Transverse colon (tissue), 4 donors: ENCODE measurements around the gene APC2. TPM values are rescaled to one million over a fixed set of nuclear protein-coding genes. Genes with fewer than 3 reads are reported as not detected.
A peak's percentile ranks its signal among the peaks of the same experiment; 100 is the strongest.

ENCODE experiments used
- DNase-seq: peaks from one replicate; pipeline ENCODE4 v3.0.0-alpha.2; 2019
- H3K27ac ChIP-seq, 4 donors: fragments of 200-600 bp; sonication (generic); 2 replicates each; pipeline ENCODE4 v1.5.1; 2016 to 2018; ENCODE audit warnings: inconsistent platforms in 4 of 4
- H3K27me3 ChIP-seq: fragments of 200-600 bp; sonication (generic); 2 replicates; pipeline ENCODE4 v1.5.1; 2017; ENCODE audit warnings: inconsistent platforms
- H3K36me3 ChIP-seq, 4 donors: fragments of 200-600 bp; sonication (generic); 2 replicates each; pipeline ENCODE4 v1.5.1; 2017 to 2019; ENCODE audit warnings: inconsistent platforms in 4 of 4
- H3K4me1 ChIP-seq, 4 donors: fragments of 200-600 bp; sonication (generic); 2 replicates each; pipeline ENCODE4 v1.5.1; 2017 to 2020; ENCODE audit warnings: inconsistent platforms in 4 of 4
- H3K4me3 ChIP-seq, 4 donors: fragments of 200-600 bp; sonication (generic); 1 replicate in 1 of 4; 2 replicates in 3 of 4; pipeline versions ENCODE4 v1.5.1 to v1.6.1; 2017 to 2019; ENCODE audit warnings: inconsistent platforms in 4 of 4
- H3K9me3 ChIP-seq, 2 donors: fragments of 200-600 bp; sonication (generic); 2 replicates each; pipeline ENCODE4 v1.5.1; 2017 to 2019; ENCODE audit warnings: inconsistent platforms in 2 of 2
- CTCF ChIP-seq, 5 experiments: fragments of 200-600 bp in 3 of 5; fragments of 450-650 bp in 2 of 5; sonication (generic) in 3 of 5; IDR thresholded peaks; 1 replicate in 2 of 5; 2 replicates in 3 of 5; pipeline ENCODE4 v1.5.1; 2016 to 2017; ENCODE audit warnings: antibody characterized with exemption in 5 of 5, inconsistent platforms in 3 of 5, mild to moderate bottlenecking in 2 of 5, moderate library complexity in 1 of 5
- EP300 ChIP-seq: sonication (generic); formaldehyde crosslinking; IDR thresholded peaks from one replicate; pipeline ENCODE4 v1.6.1; 2017; ENCODE audit warnings: antibody characterized with exemption, low read depth
- POLR2A ChIP-seq: fragments of 450-650 bp; IDR thresholded peaks from one replicate; pipeline ENCODE4 v1.6.1; 2016; ENCODE audit warnings: antibody characterized with exemption, mild to moderate bottlenecking, moderate library complexity
- POLR2AphosphoS5 ChIP-seq, 3 donors: sonication (generic); formaldehyde crosslinking; IDR thresholded peaks; one replicate each; pipeline ENCODE4 v1.6.1; 2016; ENCODE audit warnings: antibody characterized with exemption in 3 of 3
- WGBS, 2 donors: methylation state at CpG; one replicate each; pipeline ENCODE4 v1.1.5; 2018; ENCODE audit warnings: low coverage in 1 of 2; 5-methylcytosine and 5-hydroxymethylcytosine counted together
- in situ Hi-C, 4 donors: fragments of 200-750 bp; cut with MboI; loops; one replicate each; pipeline versions ENCODE4 v1.15.0 to v1.15.1; 2017; ENCODE audit warnings: low sequenced_read_pairs in 3 of 4, low pct_ligation_motif_present in 1 of 4, low pct_unique_long_range_greater_than_20kb in 1 of 4
- intact Hi-C: fragments of 100-400 bp; cut with DNase I; formaldehyde crosslinking; loops from one replicate; pipeline ENCODE4 v1.15.1; 2023; ENCODE audit warnings: low total_unique reads
- total RNA-seq, 4 donors: library from RNA; depleted of rRNA; stranded (reverse); fragments of >200 nt; gene quantifications; one replicate each; pipeline ENCODE4 v1.1.0, GENCODE V29; 2016

The APC2 gene
- total RNA-seq, 4 donors from 2014 or later = under 0.01 to 6.0 (median 0.36) TPM

GRCh38 chr19:1509602-1510441 lies 59.9 kb downstream of the APC2 start:
- TF ChIP-seq CTCF (IDR thresholded peaks at IDR 0.05) (no peak), POLR2A (no peak), POLR2AphosphoS5 (IDR thresholded peaks at IDR 0.05) (no peak), EP300 (no peak)
- Histone ChIP-seq H3K27ac (peak overlapping the region in 1 of 4 donors; percentile 15), H3K9me3 (no peaks in the 10 kb centered on the region), H3K36me3 (no peaks in the 10 kb centered on the region), H3K27me3 (peaks cover 48% of the 10 kb centered on the region), H3K4me3 (no peak overlapping the region), H3K4me1 (peaks cover 5 to 25% (median 13%) of the 10 kb centered on the region in 4 donors)
- in situ Hi-C loops = no loop called here
- intact Hi-C loops = no loop called here
- DNase-seq = no peak
- WGBS, 2 donors = 47 to 50% methylated on average over 6 to 11 of the region's 11 CpGs

GRCh38 chr19:1510442-1510806 lies 60.5 kb downstream of the APC2 start:
- TF ChIP-seq CTCF (IDR thresholded peaks at IDR 0.05) = no peak
- TF ChIP-seq EP300 = no peak
- TF ChIP-seq POLR2AphosphoS5 (IDR thresholded peaks at IDR 0.05) = no peak
- no peak for TF ChIP-seq POLR2A
- in situ Hi-C loops = no loop called here
- Histone ChIP-seq H3K4me3 (no peak overlapping the region), H3K27ac (no peak overlapping the region), H3K27me3 (peaks cover 47% of the 10 kb centered on the region), H3K4me1 (peaks cover 5 to 25% (median 13%) of the 10 kb centered on the region in 4 donors), H3K9me3 (no peaks in the 10 kb centered on the region), H3K36me3 (no peaks in the 10 kb centered on the region)
- no peak for DNase-seq
- intact Hi-C loops = no loop called here
- WGBS, 2 donors = 27% methylated on average over 8 of the region's 25 CpGs; no CpG with 5 or more reads in 1 of the 2 donors

- H3K27ac ChIP-seq = no peak overlapping the region
- peaks cover 47% of the 10 kb centered on the region for H3K27me3 ChIP-seq
- no peaks in the 10 kb centered on the region for H3K9me3 ChIP-seq
- intact Hi-C loops = no loop called here
- WGBS, 2 donors = 27 to 80% methylated on average over 1 to 9 of the region's 9 CpGs
- H3K4me3 ChIP-seq = no peak overlapping the region
- in situ Hi-C loops = no loop called here
- H3K36me3 ChIP-seq = no peaks in the 10 kb centered on the region
- peaks cover 5 to 25% (median 13%) of the 10 kb centered on the region in 4 donors for H3K4me1 ChIP-seq
- TF ChIP-seq EP300 = no peak
- no peak for TF ChIP-seq CTCF (IDR thresholded peaks at IDR 0.05)
- no peak for TF ChIP-seq POLR2AphosphoS5 (IDR thresholded peaks at IDR 0.05)
- TF ChIP-seq POLR2A = no peak
- no peak for DNase-seq
These were observed 60.9 kb downstream of the APC2 start for GRCh38 chr19:1510807-1511206.

GRCh38 chr19:1511318-1512317 lies 61.7 kb downstream of the APC2 start:
- Histone ChIP-seq H3K4me1 (peaks cover 5 to 25% (median 13%) of the 10 kb centered on the region in 4 donors), H3K27ac (peak overlapping the region in 1 of 4 donors; percentile 79), H3K27me3 (peaks cover 47% of the 10 kb centered on the region), H3K9me3 (no peaks in the 10 kb centered on the region), H3K4me3 (no peak overlapping the region), H3K36me3 (no peaks in the 10 kb centered on the region)
- DNase-seq = no peak
- 54% methylated on average over 14 of the region's 22 CpGs; no CpG with 5 or more reads in 1 of the 2 donors for WGBS, 2 donors
- no peak for TF ChIP-seq EP300
- TF ChIP-seq CTCF (IDR thresholded peaks at IDR 0.05) = no peak
- TF ChIP-seq POLR2AphosphoS5 (IDR thresholded peaks at IDR 0.05) = no peak
- TF ChIP-seq POLR2A = no peak
- intact Hi-C loops (no loop called here), in situ Hi-C loops (no loop called here)
